ENCODE results near the gene THRSP.
A peak's percentile ranks its signal among the peaks of the same experiment; 100 is the strongest.
"Not testable (repeated sequence)": the region's sequence is repeated elsewhere in the genome, so short reads cannot be mapped to it uniquely, and the experiment has no call there.

Gene THRSP

GRCh38 chr11:78074756-78075155 is 11.1 kb downstream of the THRSP start:
- TF ChIP-seq SPI1 (IDR thresholded peaks at IDR 0.05; ENCODE audit: low read depth, low read length) = no peak
- TF ChIP-seq TAF1 (IDR thresholded peaks at IDR 0.05; ENCODE audit: low read depth, low read length) = no peak
- DNase-seq (ENCODE audit: insufficient read length, low spot score) (no peak), FAIRE-seq (no peak)

- DNase-seq (ENCODE audit: insufficient read length, low spot score) (no peak), FAIRE-seq (no peak)
- no peak for TF ChIP-seq PAX5 (IDR thresholded peaks at IDR 0.05; ENCODE audit: insufficient read depth, low read length, severe bottlenecking)
- no peak for TF ChIP-seq POU2F2 (IDR thresholded peaks at IDR 0.05; ENCODE audit: low read depth, low read length)
- TF ChIP-seq POLR2AphosphoS5 (IDR thresholded peaks at IDR 0.05; ENCODE audit: low read depth, low read length) = no peak
- TF ChIP-seq TAF1 (IDR thresholded peaks at IDR 0.05; ENCODE audit: low read depth, low read length) = no peak
- TF ChIP-seq POLR2A (IDR thresholded peaks at IDR 0.05; ENCODE audit: low read depth, low read length) = no peak
- TF ChIP-seq SPI1 (IDR thresholded peaks at IDR 0.05; ENCODE audit: low read depth, low read length) = no peak
Observed at GRCh38 chr11:78076733-78077403, 13.2 kb downstream of the THRSP start.

GRCh38 chr11:78077592-78077991 is 13.9 kb downstream of the THRSP start:
- FAIRE-seq; DNase-seq (ENCODE audit: insufficient read length, low spot score): not testable (repeated sequence)

GRCh38 chr11:78078218-78079167 is 14.8 kb downstream of the THRSP start:
- FAIRE-seq = no peak
- DNase-seq (ENCODE audit: insufficient read length, low spot score) = no peak

GRCh38 chr11:78079232-78080083 is 15.8 kb downstream of the THRSP start, which contains the start of gene NDUFC2:
TSS of gene NDUFC2 (minus strand) at chr11:78079862. CDS start at chr11:78079744, 118 bp downstream.
- peak; percentile 52 for FAIRE-seq
- peak; percentile 61 for DNase-seq (ENCODE audit: insufficient read length, low spot score)
- TF ChIP-seq POLR2AphosphoS5 (IDR thresholded peaks at IDR 0.05; ENCODE audit: low read depth, low read length) (peak; percentile 75; the same call in 1 of the 2 replicates), POU2F2 (IDR thresholded peaks at IDR 0.05; ENCODE audit: low read depth, low read length) (peak; percentile 88), POLR2A (IDR thresholded peaks at IDR 0.05; ENCODE audit: low read depth, low read length) (peak; percentile 90), PAX5 (IDR thresholded peaks at IDR 0.05; ENCODE audit: insufficient read depth, low read length, severe bottlenecking) (peak; percentile 62), TAF1 (IDR thresholded peaks at IDR 0.05; ENCODE audit: low read depth, low read length) (peak; percentile 92), SPI1 (IDR thresholded peaks at IDR 0.05; ENCODE audit: low read depth, low read length) (0 out of 2 replicates have a peak, but pooled peaks have one; percentile 15)

More at GRCh38 chr11:78078218-78079167, 14.8 kb downstream of the THRSP start:
- TF ChIP-seq POLR2AphosphoS5 (IDR thresholded peaks at IDR 0.05; ENCODE audit: low read depth, low read length) (no peak), PAX5 (IDR thresholded peaks at IDR 0.05; ENCODE audit: insufficient read depth, low read length, severe bottlenecking) (no peak), SPI1 (IDR thresholded peaks at IDR 0.05; ENCODE audit: low read depth, low read length) (no peak), TAF1 (IDR thresholded peaks at IDR 0.05; ENCODE audit: low read depth, low read length) (no peak), POLR2A (IDR thresholded peaks at IDR 0.05; ENCODE audit: low read depth, low read length) (no peak)

- no peak for TF ChIP-seq POU2F2 (IDR thresholded peaks at IDR 0.05; ENCODE audit: low read depth, low read length)
- no peak for TF ChIP-seq TAF1 (IDR thresholded peaks at IDR 0.05; ENCODE audit: low read depth, low read length)
- TF ChIP-seq POLR2A (IDR thresholded peaks at IDR 0.05; ENCODE audit: low read depth, low read length) = no peak
- TF ChIP-seq PAX5 (IDR thresholded peaks at IDR 0.05; ENCODE audit: insufficient read depth, low read length, severe bottlenecking) = no peak
- no peak for TF ChIP-seq POLR2AphosphoS5 (IDR thresholded peaks at IDR 0.05; ENCODE audit: low read depth, low read length)
- no peak for FAIRE-seq
- no peak for DNase-seq (ENCODE audit: insufficient read length, low spot score)
Observed at GRCh38 chr11:78080084-78080817, 16.6 kb downstream of the THRSP start.

GRCh38 chr11:78080818-78081495 is 17.3 kb downstream of the THRSP start:
- no peak for DNase-seq (ENCODE audit: insufficient read length, low spot score)
- TF ChIP-seq POU2F2 (IDR thresholded peaks at IDR 0.05; ENCODE audit: low read depth, low read length) (no peak), POLR2AphosphoS5 (IDR thresholded peaks at IDR 0.05; ENCODE audit: low read depth, low read length) (no peak), SPI1 (IDR thresholded peaks at IDR 0.05; ENCODE audit: low read depth, low read length) (no peak), TAF1 (IDR thresholded peaks at IDR 0.05; ENCODE audit: low read depth, low read length) (no peak), PAX5 (IDR thresholded peaks at IDR 0.05; ENCODE audit: insufficient read depth, low read length, severe bottlenecking) (no peak), POLR2A (IDR thresholded peaks at IDR 0.05; ENCODE audit: low read depth, low read length) (no peak)
- no peak for FAIRE-seq

GRCh38 chr11:78081583-78081982 is 17.9 kb downstream of the THRSP start:
- no peak for DNase-seq (ENCODE audit: insufficient read length, low spot score)
- no peak for FAIRE-seq
- TF ChIP-seq POLR2A (IDR thresholded peaks at IDR 0.05; ENCODE audit: low read depth, low read length) (no peak), PAX5 (IDR thresholded peaks at IDR 0.05; ENCODE audit: insufficient read depth, low read length, severe bottlenecking) (no peak), POLR2AphosphoS5 (IDR thresholded peaks at IDR 0.05; ENCODE audit: low read depth, low read length) (no peak), TAF1 (IDR thresholded peaks at IDR 0.05; ENCODE audit: low read depth, low read length) (no peak), SPI1 (IDR thresholded peaks at IDR 0.05; ENCODE audit: low read depth, low read length) (no peak), POU2F2 (IDR thresholded peaks at IDR 0.05; ENCODE audit: low read depth, low read length) (no peak)
